HEK293 (cell line): ENCODE measurements around the gene CCNL1.

Experiments
- CTCF ChIP-seq: fragments of 450-650 bp; formaldehyde crosslinking; IDR thresholded peaks from 2 replicates; pipeline ENCODE4 v1.5.1; 2016; ENCODE audit warnings: missing biosample characterization, missing genetic modification characterization
- KLF9 ChIP-seq: fragments of 450-650 bp; formaldehyde crosslinking; IDR thresholded peaks from 2 replicates; pipeline ENCODE4 v1.5.1; 2016; ENCODE audit warnings: missing biosample characterization, missing genetic modification characterization, low read depth
- PBX3 ChIP-seq: sonication (generic); formaldehyde crosslinking; IDR thresholded peaks from 2 replicates; pipeline ENCODE4 v1.8.1; 2022; ENCODE audit warnings: mild to moderate bottlenecking, moderate library complexity, missing genetic modification reagents
- ZNF157 ChIP-seq: fragments of 450-650 bp; formaldehyde crosslinking; IDR thresholded peaks from 2 replicates; pipeline ENCODE4 v1.5.1; 2016; ENCODE audit warnings: missing biosample characterization, missing genetic modification characterization
- ZNF280C ChIP-seq: fragments of 450-650 bp; formaldehyde crosslinking; IDR thresholded peaks from 2 replicates; pipeline ENCODE4 v1.5.1; 2016; ENCODE audit warnings: missing biosample characterization, missing genetic modification characterization
- TF ChIP-seq, protein P1 (sequence below): fragments of 450-650 bp; formaldehyde crosslinking; IDR thresholded peaks from 2 replicates; pipeline ENCODE4 v1.5.1; 2016; ENCODE audit warnings: missing biosample characterization, missing genetic modification characterization

GRCh38 chr3:157139938-157140534, 19.9 kb downstream of the CCNL1 start:
- TF ChIP-seq ZNF157 (no peak), CTCF (tag by site-specific recombination) (no peak), KLF9 (tag by site-specific recombination) (no peak), PBX3 (CRISPR knock-in tag) (no peak), ZNF280C (tag by site-specific recombination) (no peak)
- TF ChIP-seq, protein P1, sequence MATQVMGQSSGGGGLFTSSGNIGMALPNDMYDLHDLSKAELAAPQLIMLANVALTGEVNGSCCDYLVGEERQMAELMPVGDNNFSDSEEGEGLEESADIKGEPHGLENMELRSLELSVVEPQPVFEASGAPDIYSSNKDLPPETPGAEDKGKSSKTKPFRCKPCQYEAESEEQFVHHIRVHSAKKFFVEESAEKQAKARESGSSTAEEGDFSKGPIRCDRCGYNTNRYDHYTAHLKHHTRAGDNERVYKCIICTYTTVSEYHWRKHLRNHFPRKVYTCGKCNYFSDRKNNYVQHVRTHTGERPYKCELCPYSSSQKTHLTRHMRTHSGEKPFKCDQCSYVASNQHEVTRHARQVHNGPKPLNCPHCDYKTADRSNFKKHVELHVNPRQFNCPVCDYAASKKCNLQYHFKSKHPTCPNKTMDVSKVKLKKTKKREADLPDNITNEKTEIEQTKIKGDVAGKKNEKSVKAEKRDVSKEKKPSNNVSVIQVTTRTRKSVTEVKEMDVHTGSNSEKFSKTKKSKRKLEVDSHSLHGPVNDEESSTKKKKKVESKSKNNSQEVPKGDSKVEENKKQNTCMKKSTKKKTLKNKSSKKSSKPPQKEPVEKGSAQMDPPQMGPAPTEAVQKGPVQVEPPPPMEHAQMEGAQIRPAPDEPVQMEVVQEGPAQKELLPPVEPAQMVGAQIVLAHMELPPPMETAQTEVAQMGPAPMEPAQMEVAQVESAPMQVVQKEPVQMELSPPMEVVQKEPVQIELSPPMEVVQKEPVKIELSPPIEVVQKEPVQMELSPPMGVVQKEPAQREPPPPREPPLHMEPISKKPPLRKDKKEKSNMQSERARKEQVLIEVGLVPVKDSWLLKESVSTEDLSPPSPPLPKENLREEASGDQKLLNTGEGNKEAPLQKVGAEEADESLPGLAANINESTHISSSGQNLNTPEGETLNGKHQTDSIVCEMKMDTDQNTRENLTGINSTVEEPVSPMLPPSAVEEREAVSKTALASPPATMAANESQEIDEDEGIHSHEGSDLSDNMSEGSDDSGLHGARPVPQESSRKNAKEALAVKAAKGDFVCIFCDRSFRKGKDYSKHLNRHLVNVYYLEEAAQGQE (tag by site-specific recombination): no peak
